ENCODE data around the gene SLC26A9. TPM values are rescaled to one million over a fixed set of nuclear protein-coding genes. Genes with fewer than 3 reads are reported as not detected.
A peak's percentile ranks its signal among the peaks of the same experiment; 100 is the strongest.

The SLC26A9 gene
- total RNA-seq (not detected), polyA plus RNA-seq (not detected)

- peaks cover 28% of the 10 kb centered on the region for H3K27me3 Mint-ChIP-seq
Observed at GRCh38 chr1:205943245-205943644, at the start of gene SLC26A9. SLC26A9 (minus strand) TSS chr1:205943456; CDS start chr1:205935820, 7,636 bp downstream.

GRCh38 chr1:205992218-205992882 lies 49.1 kb upstream of the SLC26A9 start:
- Mint-ChIP-seq H3K4me3 (no peak overlapping the region), H3K36me3 (no peaks in the 10 kb centered on the region), H3K9me3 (no peaks in the 10 kb centered on the region), H3K4me1 (no peaks in the 10 kb centered on the region), H3K27ac (peak overlapping the region in 1 of 3 donors; percentile 17), H3K27me3 (peaks cover 11% of the 10 kb centered on the region)
- Histone ChIP-seq H3K4me1 (ENCODE audit: control insufficient read depth, insufficient read depth, low read length, poor library complexity, severe bottlenecking) (no peaks in the 10 kb centered on the region), H3K27ac (ENCODE audit: insufficient read depth, low read length, poor library complexity, severe bottlenecking) (no peak overlapping the region), H3K4me3 (ENCODE audit: low read depth, low read length) (no peak overlapping the region), H3K9me3 (ENCODE audit: control insufficient read depth in 2 of 2, low read length in 2 of 2) (no peaks in the 10 kb centered on the region), H3K27me3 (ENCODE audit: control insufficient read depth, insufficient read depth, low read length) (peaks cover 5% of the 10 kb centered on the region), H3K36me3 (ENCODE audit: control insufficient read depth, insufficient read depth, low read length) (no peaks in the 10 kb centered on the region)
- no peak for ATAC-seq (ENCODE audit: low read depth in 2 of 2)
- DNase-seq, result no peak

More at GRCh38 chr1:205943245-205943644, at the start of gene SLC26A9:
- ATAC-seq (ENCODE audit: low read depth in 2 of 2) (no peak), DNase-seq (no peak)
- Mint-ChIP-seq H3K9me3 (peaks cover 0 to 3% (median 0%) of the 10 kb centered on the region in 7 donors), H3K4me3 (no peak within 1 kb of the TSS), H3K27ac (no peak within 1 kb of the TSS), H3K4me1 (no peaks in the 10 kb centered on the region), H3K36me3 (no peaks in the 10 kb centered on the region)
- peaks cover 2% of the 10 kb centered on the region for H3K27me3 ChIP-seq (ENCODE audit: control insufficient read depth, insufficient read depth, low read length)
- no peaks in the 10 kb centered on the region for H3K4me1 ChIP-seq (ENCODE audit: control insufficient read depth, insufficient read depth, low read length, poor library complexity, severe bottlenecking)
- no peak within 1 kb of the TSS for H3K4me3 ChIP-seq (ENCODE audit: low read depth, low read length)
- no peak within 1 kb of the TSS for H3K27ac ChIP-seq (ENCODE audit: insufficient read depth, low read length, poor library complexity, severe bottlenecking)
- H3K9me3 ChIP-seq (ENCODE audit: control insufficient read depth in 2 of 2, low read length in 2 of 2), result no peaks in the 10 kb centered on the region
- H3K36me3 ChIP-seq (ENCODE audit: control insufficient read depth, insufficient read depth, low read length), result no peaks in the 10 kb centered on the region

GRCh38 chr1:205991237-205991636 lies 48.0 kb upstream of the SLC26A9 start:
- no peaks in the 10 kb centered on the region for H3K4me1 Mint-ChIP-seq
- H3K4me3 Mint-ChIP-seq, result no peak overlapping the region
- Histone ChIP-seq H3K27ac (ENCODE audit: insufficient read depth, low read length, poor library complexity, severe bottlenecking) (no peak overlapping the region), H3K27me3 (ENCODE audit: control insufficient read depth, insufficient read depth, low read length) (peaks cover 3% of the 10 kb centered on the region), H3K36me3 (ENCODE audit: control insufficient read depth, insufficient read depth, low read length) (no peaks in the 10 kb centered on the region), H3K4me3 (ENCODE audit: low read depth, low read length) (no peak overlapping the region), H3K9me3 (ENCODE audit: control insufficient read depth in 2 of 2, low read length in 2 of 2) (no peaks in the 10 kb centered on the region), H3K4me1 (ENCODE audit: control insufficient read depth, insufficient read depth, low read length, poor library complexity, severe bottlenecking) (no peaks in the 10 kb centered on the region)
- H3K36me3 Mint-ChIP-seq, result no peaks in the 10 kb centered on the region
- DNase-seq, result no peak
- no peak for ATAC-seq (ENCODE audit: low read depth in 2 of 2)
- no peak overlapping the region for H3K27ac Mint-ChIP-seq
- H3K9me3 Mint-ChIP-seq, result no peaks in the 10 kb centered on the region
- peaks cover 11% of the 10 kb centered on the region for H3K27me3 Mint-ChIP-seq

- Mint-ChIP-seq H3K36me3 (no peaks in the 10 kb centered on the region), H3K27me3 (peaks cover 11% of the 10 kb centered on the region), H3K27ac (no peak overlapping the region)
Observed at GRCh38 chr1:205990226-205990625, 47.0 kb upstream of the SLC26A9 start.

GRCh38 chr1:205989786-205990185 lies 46.5 kb upstream of the SLC26A9 start:
- H3K36me3 Mint-ChIP-seq, result no peaks in the 10 kb centered on the region
- no peak for DNase-seq
- Histone ChIP-seq H3K9me3 (ENCODE audit: control insufficient read depth in 2 of 2, low read length in 2 of 2) (no peaks in the 10 kb centered on the region), H3K36me3 (ENCODE audit: control insufficient read depth, insufficient read depth, low read length) (no peaks in the 10 kb centered on the region), H3K27me3 (ENCODE audit: control insufficient read depth, insufficient read depth, low read length) (peaks cover 3% of the 10 kb centered on the region), H3K4me1 (ENCODE audit: control insufficient read depth, insufficient read depth, low read length, poor library complexity, severe bottlenecking) (no peaks in the 10 kb centered on the region), H3K4me3 (ENCODE audit: low read depth, low read length) (no peak overlapping the region), H3K27ac (ENCODE audit: insufficient read depth, low read length, poor library complexity, severe bottlenecking) (no peak overlapping the region)
- H3K27ac Mint-ChIP-seq, result no peak overlapping the region
- no peak overlapping the region for H3K4me3 Mint-ChIP-seq
- H3K9me3 Mint-ChIP-seq, result no peaks in the 10 kb centered on the region
- ATAC-seq (ENCODE audit: low read depth in 2 of 2), result no peak
- H3K4me1 Mint-ChIP-seq, result no peaks in the 10 kb centered on the region
- peaks cover 11% of the 10 kb centered on the region for H3K27me3 Mint-ChIP-seq

More at GRCh38 chr1:205990226-205990625, 47.0 kb upstream of the SLC26A9 start:
- Histone ChIP-seq H3K4me3 (ENCODE audit: low read depth, low read length) (no peak overlapping the region), H3K27ac (ENCODE audit: insufficient read depth, low read length, poor library complexity, severe bottlenecking) (no peak overlapping the region), H3K27me3 (ENCODE audit: control insufficient read depth, insufficient read depth, low read length) (peaks cover 3% of the 10 kb centered on the region), H3K4me1 (ENCODE audit: control insufficient read depth, insufficient read depth, low read length, poor library complexity, severe bottlenecking) (no peaks in the 10 kb centered on the region), H3K9me3 (ENCODE audit: control insufficient read depth in 2 of 2, low read length in 2 of 2) (no peaks in the 10 kb centered on the region), H3K36me3 (ENCODE audit: control insufficient read depth, insufficient read depth, low read length) (no peaks in the 10 kb centered on the region)
- Mint-ChIP-seq H3K9me3 (no peaks in the 10 kb centered on the region), H3K4me1 (no peaks in the 10 kb centered on the region), H3K4me3 (no peak overlapping the region)
- DNase-seq (no peak), ATAC-seq (ENCODE audit: low read depth in 2 of 2) (no peak)

- no peak overlapping the region for H3K27ac Mint-ChIP-seq
- ATAC-seq (ENCODE audit: low read depth in 2 of 2), result no peak
Observed at GRCh38 chr1:205988585-205988995, 45.3 kb upstream of the SLC26A9 start.

GRCh38 chr1:205986861-205987260 lies 43.6 kb upstream of the SLC26A9 start:
- Mint-ChIP-seq H3K9me3 (peaks cover 0 to 5% (median 0%) of the 10 kb centered on the region in 7 donors), H3K27me3 (peaks cover 8% of the 10 kb centered on the region)

More at GRCh38 chr1:205988585-205988995, 45.3 kb upstream of the SLC26A9 start:
- Histone ChIP-seq H3K36me3 (ENCODE audit: control insufficient read depth, insufficient read depth, low read length) (no peaks in the 10 kb centered on the region), H3K27ac (ENCODE audit: insufficient read depth, low read length, poor library complexity, severe bottlenecking) (no peak overlapping the region), H3K4me3 (ENCODE audit: low read depth, low read length) (no peak overlapping the region), H3K27me3 (ENCODE audit: control insufficient read depth, insufficient read depth, low read length) (peaks cover 3% of the 10 kb centered on the region), H3K9me3 (ENCODE audit: control insufficient read depth in 2 of 2, low read length in 2 of 2) (no peaks in the 10 kb centered on the region), H3K4me1 (ENCODE audit: control insufficient read depth, insufficient read depth, low read length, poor library complexity, severe bottlenecking) (no peaks in the 10 kb centered on the region)
- DNase-seq, result no peak
- no peaks in the 10 kb centered on the region for H3K9me3 Mint-ChIP-seq
- H3K27me3 Mint-ChIP-seq, result peaks cover 14% of the 10 kb centered on the region
- no peak overlapping the region for H3K4me3 Mint-ChIP-seq
- H3K4me1 Mint-ChIP-seq, result no peaks in the 10 kb centered on the region
- no peaks in the 10 kb centered on the region for H3K36me3 Mint-ChIP-seq

GRCh38 chr1:205986292-205986691 lies 43.0 kb upstream of the SLC26A9 start:
- H3K27ac ChIP-seq (ENCODE audit: insufficient read depth, low read length, poor library complexity, severe bottlenecking), result no peak overlapping the region
- Mint-ChIP-seq H3K9me3 (peaks cover 0 to 7% (median 0%) of the 10 kb centered on the region in 7 donors), H3K27me3 (peaks cover 8% of the 10 kb centered on the region), H3K36me3 (peaks cover 5% of the 10 kb centered on the region), H3K27ac (no peak overlapping the region), H3K4me1 (no peaks in the 10 kb centered on the region), H3K4me3 (no peak overlapping the region)
- H3K9me3 ChIP-seq (ENCODE audit: control insufficient read depth in 2 of 2, low read length in 2 of 2), result no peaks in the 10 kb centered on the region
- DNase-seq (no peak), ATAC-seq (ENCODE audit: low read depth in 2 of 2) (no peak)
- no peaks in the 10 kb centered on the region for H3K27me3 ChIP-seq (ENCODE audit: control insufficient read depth, insufficient read depth, low read length)
- no peaks in the 10 kb centered on the region for H3K4me1 ChIP-seq (ENCODE audit: control insufficient read depth, insufficient read depth, low read length, poor library complexity, severe bottlenecking)
- no peaks in the 10 kb centered on the region for H3K36me3 ChIP-seq (ENCODE audit: control insufficient read depth, insufficient read depth, low read length)
- no peak overlapping the region for H3K4me3 ChIP-seq (ENCODE audit: low read depth, low read length)

More at GRCh38 chr1:205986861-205987260, 43.6 kb upstream of the SLC26A9 start:
- Mint-ChIP-seq H3K36me3 (peaks cover 5% of the 10 kb centered on the region), H3K4me1 (no peaks in the 10 kb centered on the region), H3K27ac (no peak overlapping the region), H3K4me3 (no peak overlapping the region)
- H3K36me3 ChIP-seq (ENCODE audit: control insufficient read depth, insufficient read depth, low read length), result no peaks in the 10 kb centered on the region
- no peak for ATAC-seq (ENCODE audit: low read depth in 2 of 2)
- H3K4me1 ChIP-seq (ENCODE audit: control insufficient read depth, insufficient read depth, low read length, poor library complexity, severe bottlenecking), result no peaks in the 10 kb centered on the region
- DNase-seq, result no peak
- no peak overlapping the region for H3K4me3 ChIP-seq (ENCODE audit: low read depth, low read length)
- no peaks in the 10 kb centered on the region for H3K27me3 ChIP-seq (ENCODE audit: control insufficient read depth, insufficient read depth, low read length)
- no peaks in the 10 kb centered on the region for H3K9me3 ChIP-seq (ENCODE audit: control insufficient read depth in 2 of 2, low read length in 2 of 2)
- no peak overlapping the region for H3K27ac ChIP-seq (ENCODE audit: insufficient read depth, low read length, poor library complexity, severe bottlenecking)
